Mucosa of stomach (tissue), 1 donor: Measurements from ENCODE around the gene GET4.
A peak's percentile ranks its signal among the peaks of the same experiment; 100 is the strongest.

Experiments
- H3K27me3 ChIP-seq: one replicate; pipeline ENCODE4 v1.7.0; 2013; ENCODE audit warnings: mild to moderate bottlenecking, low read length; ENCODE audit not compliant: control insufficient read depth, insufficient read depth
- H3K36me3 ChIP-seq: one replicate; pipeline ENCODE4 v1.7.0; 2013; ENCODE audit warnings: low read length; ENCODE audit not compliant: control insufficient read depth, insufficient read depth
- H3K4me1 ChIP-seq: one replicate; pipeline ENCODE4 v1.7.0; 2013; ENCODE audit warnings: mild to moderate bottlenecking, low read length; ENCODE audit not compliant: control insufficient read depth, insufficient read depth
- H3K4me3 ChIP-seq: one replicate; pipeline ENCODE4 v1.7.0; 2013; ENCODE audit warnings: low read length
- H3K9ac ChIP-seq: one replicate; pipeline ENCODE4 v1.7.0; 2013; ENCODE audit warnings: mild to moderate bottlenecking, low read length, moderate library complexity
- H3K9me3 ChIP-seq: one replicate; pipeline ENCODE4 v1.7.0; 2013; ENCODE audit warnings: mild to moderate bottlenecking, low read length, moderate library complexity; ENCODE audit not compliant: control insufficient read depth
- donor health status: Pancreatic carcinoma.

GET4 gene

GRCh38 chr7:875476-876076 lies 778 bp upstream of the GET4 start:
- Histone ChIP-seq H3K9me3 (no peaks in the 10 kb centered on the region), H3K4me1 (peaks cover 35% of the 10 kb centered on the region), H3K4me3 (no peak overlapping the region), H3K27me3 (no peaks in the 10 kb centered on the region), H3K9ac (no peak overlapping the region), H3K36me3 (peaks cover 12% of the 10 kb centered on the region)

- peak overlapping the region; percentile 71 for H3K4me3 ChIP-seq
- no peaks in the 10 kb centered on the region for H3K9me3 ChIP-seq
- H3K36me3 ChIP-seq: peaks cover 11% of the 10 kb centered on the region
- H3K27me3 ChIP-seq: no peaks in the 10 kb centered on the region
- peaks cover 35% of the 10 kb centered on the region for H3K4me1 ChIP-seq
- H3K9ac ChIP-seq: peak overlapping the region; percentile 92
These were observed 588 bp downstream of the GET4 start for GRCh38 chr7:876972-877311.

DNA sequence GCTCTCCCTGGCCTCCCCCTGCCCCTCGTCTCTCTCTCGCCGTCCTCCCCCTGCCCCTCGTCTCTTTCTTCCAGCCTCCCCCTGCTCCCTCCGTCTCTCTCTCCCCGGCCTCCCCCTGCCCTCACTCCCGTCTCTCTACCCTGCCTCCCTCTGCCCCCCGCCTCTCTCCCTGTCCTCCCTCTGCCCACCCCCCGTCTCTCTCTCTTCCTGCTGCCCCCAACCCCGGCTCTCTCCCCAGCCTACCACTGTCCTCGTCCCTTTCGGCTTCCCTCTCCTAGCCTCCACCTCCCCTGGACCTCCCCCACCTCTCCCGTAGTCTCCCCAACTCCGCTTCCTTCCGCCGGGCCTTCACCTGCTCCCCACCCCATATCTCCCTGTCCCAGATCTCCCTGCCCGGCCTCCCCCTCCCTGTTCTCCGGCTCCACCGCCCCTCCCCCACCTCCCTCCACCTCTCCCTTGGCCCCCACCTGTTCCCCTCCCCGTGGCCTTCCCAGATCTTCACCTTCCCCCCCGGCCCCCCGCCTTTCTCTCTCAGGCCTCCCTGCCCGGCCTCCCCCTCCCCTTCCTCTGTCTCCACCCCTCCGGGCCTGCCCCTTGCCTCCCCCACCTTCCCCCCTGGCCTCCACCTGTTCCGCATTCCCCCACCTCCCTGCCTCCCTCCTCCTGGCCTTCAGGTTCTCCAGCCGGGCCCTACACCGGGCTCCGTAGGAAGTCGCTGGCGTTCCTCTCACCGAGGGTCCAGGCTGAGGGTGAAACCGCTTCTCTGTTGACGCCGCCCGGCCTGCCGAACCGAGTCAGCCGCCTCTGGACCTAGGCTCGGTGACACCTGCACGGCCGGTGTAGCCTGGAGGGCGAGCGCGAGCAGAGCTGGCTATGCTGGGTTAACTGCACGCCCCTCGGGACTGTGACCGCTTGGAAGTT lies 1.2 kb downstream of the GET4 start:
- Histone ChIP-seq H3K36me3 (peaks cover 5% of the 10 kb centered on the region), H3K9ac (peak overlapping the region; percentile 92), H3K4me3 (peak overlapping the region; percentile 71), H3K9me3 (no peaks in the 10 kb centered on the region), H3K27me3 (no peaks in the 10 kb centered on the region), H3K4me1 (peaks cover 35% of the 10 kb centered on the region)

GRCh38 chr7:879093-879492 lies 2.7 kb downstream of the GET4 start:
- Histone ChIP-seq H3K27me3 (no peaks in the 10 kb centered on the region), H3K4me3 (no peak overlapping the region), H3K36me3 (no peaks in the 10 kb centered on the region), H3K9me3 (no peaks in the 10 kb centered on the region), H3K4me1 (peaks cover 27% of the 10 kb centered on the region), H3K9ac (no peak overlapping the region)

- H3K36me3 ChIP-seq: no peaks in the 10 kb centered on the region
- H3K4me3 ChIP-seq: no peak overlapping the region
- H3K4me1 ChIP-seq: peaks cover 33% of the 10 kb centered on the region
- H3K9ac ChIP-seq: no peak overlapping the region
- H3K9me3 ChIP-seq: no peaks in the 10 kb centered on the region
- H3K27me3 ChIP-seq: no peaks in the 10 kb centered on the region
These were observed 3.4 kb downstream of the GET4 start for GRCh38 chr7:879706-880105.

GRCh38 chr7:880450-880849 lies 4.1 kb downstream of the GET4 start:
- no peak overlapping the region for H3K4me3 ChIP-seq
- no peak overlapping the region for H3K9ac ChIP-seq
- no peaks in the 10 kb centered on the region for H3K36me3 ChIP-seq
- peaks cover 35% of the 10 kb centered on the region for H3K4me1 ChIP-seq
- no peaks in the 10 kb centered on the region for H3K9me3 ChIP-seq
- H3K27me3 ChIP-seq: no peaks in the 10 kb centered on the region

- peaks cover 34% of the 10 kb centered on the region for H3K4me1 ChIP-seq
- no peaks in the 10 kb centered on the region for H3K27me3 ChIP-seq
- no peaks in the 10 kb centered on the region for H3K36me3 ChIP-seq
- no peaks in the 10 kb centered on the region for H3K9me3 ChIP-seq
- H3K4me3 ChIP-seq: no peak overlapping the region
- H3K9ac ChIP-seq: no peak overlapping the region
These were observed 5.3 kb downstream of the GET4 start for GRCh38 chr7:881441-882234.

DNA sequence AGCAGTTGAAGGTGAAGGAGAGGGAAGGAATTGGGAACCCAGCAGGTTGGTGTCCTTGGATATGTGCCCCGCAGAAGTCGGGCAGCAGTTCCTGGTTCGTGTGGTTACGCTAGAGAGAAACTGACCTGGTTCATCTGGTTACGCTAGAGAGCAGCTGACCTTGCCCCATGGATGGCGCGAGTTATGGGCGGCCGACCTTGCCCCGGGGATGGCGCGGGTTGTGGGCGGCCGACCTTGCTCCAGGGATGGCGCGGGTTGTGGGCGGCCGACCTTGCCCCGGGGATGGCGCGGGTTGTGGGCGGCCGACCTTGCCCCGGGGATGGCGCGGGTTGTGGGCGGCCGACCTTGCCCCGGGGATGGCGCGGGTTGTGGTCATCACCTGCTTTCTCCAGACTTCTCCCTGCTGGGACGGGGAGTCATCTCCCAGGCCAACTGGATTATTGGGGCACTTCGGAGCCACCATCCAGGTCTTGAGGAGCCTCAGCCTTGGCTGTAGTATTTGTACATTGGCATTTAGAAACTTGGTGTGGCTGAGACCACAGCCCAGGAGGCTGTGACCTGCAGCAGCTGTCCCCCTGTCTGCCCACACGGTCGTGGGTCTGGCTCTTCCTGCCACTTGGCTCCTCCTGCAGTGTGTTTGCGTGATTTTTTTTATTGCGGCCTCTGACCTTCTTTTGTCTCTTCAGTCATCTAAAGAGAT lies 6.1 kb downstream of the GET4 start:
- H3K9ac ChIP-seq: no peak overlapping the region
- peaks cover 34% of the 10 kb centered on the region for H3K4me1 ChIP-seq
- H3K4me3 ChIP-seq: no peak overlapping the region
- no peaks in the 10 kb centered on the region for H3K9me3 ChIP-seq
- no peaks in the 10 kb centered on the region for H3K27me3 ChIP-seq
- H3K36me3 ChIP-seq: no peaks in the 10 kb centered on the region

GRCh38 chr7:883055-884021 lies 7.0 kb downstream of the GET4 start:
- H3K4me1 ChIP-seq: peaks cover 29% of the 10 kb centered on the region
- H3K9ac ChIP-seq: no peak overlapping the region
- H3K27me3 ChIP-seq: no peaks in the 10 kb centered on the region
- H3K36me3 ChIP-seq: peaks cover 7% of the 10 kb centered on the region
- no peaks in the 10 kb centered on the region for H3K9me3 ChIP-seq
- no peak overlapping the region for H3K4me3 ChIP-seq

GRCh38 chr7:884191-885003 lies 8.0 kb downstream of the GET4 start:
- no peak overlapping the region for H3K4me3 ChIP-seq
- H3K9ac ChIP-seq: no peak overlapping the region
- peaks cover 19% of the 10 kb centered on the region for H3K4me1 ChIP-seq
- no peaks in the 10 kb centered on the region for H3K27me3 ChIP-seq
- H3K36me3 ChIP-seq: peaks cover 13% of the 10 kb centered on the region
- H3K9me3 ChIP-seq: no peaks in the 10 kb centered on the region
